IMR-90 (cell line): ENCODE results near the gene PAX1.

Source experiments
- BHLHE40 ChIP-seq: fragments of 150-350 bp; IDR thresholded peaks from 2 replicates; pipeline ENCODE4 v1.6.1; 2016; ENCODE audit warnings: mild to moderate bottlenecking, low read depth, low read length
- CHD1 ChIP-seq: IDR thresholded peaks from 2 replicates; pipeline ENCODE4 v1.6.1; 2012; ENCODE audit warnings: low read depth, low read length, improper control_type of control experiment
- CTCF ChIP-seq: conservative IDR thresholded peaks from 2 replicates; pipeline ENCODE4 v1.5.1; 2012; ENCODE audit warnings: mild to moderate bottlenecking, low read depth, low read length, improper control_type of control experiment
- FOS ChIP-seq: fragments of 150-350 bp; IDR thresholded peaks from 2 replicates; pipeline ENCODE4 v1.6.1; 2016; ENCODE audit warnings: low read depth, low read length
- MAFK ChIP-seq: IDR thresholded peaks from 2 replicates; pipeline ENCODE4 v1.6.1; 2012; ENCODE audit warnings: low read depth, low read length, improper control_type of control experiment
- MXI1 ChIP-seq: IDR thresholded peaks from 2 replicates; pipeline ENCODE4 v1.6.1; 2012; ENCODE audit warnings: low read depth, mild to moderate bottlenecking, low read length, moderate library complexity, borderline replicate concordance
- NFE2L2 ChIP-seq: fragments of 150-350 bp; IDR thresholded peaks from 2 replicates; pipeline ENCODE4 v1.6.1; 2016; ENCODE audit warnings: low read depth, mild to moderate bottlenecking, low read length
- POLR2A ChIP-seq: IDR thresholded peaks from 2 replicates; pipeline ENCODE4 v1.6.1; 2012; ENCODE audit warnings: mild to moderate bottlenecking, low read depth, low read length
- RAD21 ChIP-seq: IDR thresholded peaks from 2 replicates; pipeline ENCODE4 v1.6.1; 2012; ENCODE audit warnings: low read length, improper control_type of control experiment
- RCOR1 ChIP-seq: IDR thresholded peaks from 2 replicates; pipeline ENCODE4 v1.6.1; 2012; ENCODE audit warnings: mild to moderate bottlenecking, low read length, improper control_type of control experiment; ENCODE audit not compliant: insufficient replicate concordance
- RFX5 ChIP-seq: IDR thresholded peaks from 2 replicates; pipeline ENCODE4 v1.8.0; 2012; ENCODE audit warnings: low read depth, mild to moderate bottlenecking, low read length, moderate library complexity
- SMC3 ChIP-seq: fragments of 150-350 bp; IDR thresholded peaks from 2 replicates; pipeline ENCODE4 v1.6.1; 2016; ENCODE audit warnings: low read depth, mild to moderate bottlenecking, antibody characterized with exemption, low read length, moderate library complexity
- TF ChIP-seq, protein P1 (sequence below): fragments of 150-350 bp; IDR thresholded peaks from 2 replicates; pipeline ENCODE4 v1.6.1; 2017; ENCODE audit warnings: mild to moderate bottlenecking, antibody characterized with exemption, low read length, low read depth

- no peak for TF ChIP-seq RAD21
- TF ChIP-seq CTCF, result no peak
- no peak for TF ChIP-seq POLR2A
- TF ChIP-seq, protein P1, sequence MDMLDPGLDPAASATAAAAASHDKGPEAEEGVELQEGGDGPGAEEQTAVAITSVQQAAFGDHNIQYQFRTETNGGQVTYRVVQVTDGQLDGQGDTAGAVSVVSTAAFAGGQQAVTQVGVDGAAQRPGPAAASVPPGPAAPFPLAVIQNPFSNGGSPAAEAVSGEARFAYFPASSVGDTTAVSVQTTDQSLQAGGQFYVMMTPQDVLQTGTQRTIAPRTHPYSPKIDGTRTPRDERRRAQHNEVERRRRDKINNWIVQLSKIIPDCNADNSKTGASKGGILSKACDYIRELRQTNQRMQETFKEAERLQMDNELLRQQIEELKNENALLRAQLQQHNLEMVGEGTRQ, result no peak
- no peak for TF ChIP-seq BHLHE40
- TF ChIP-seq SMC3, result no peak
- no peak for TF ChIP-seq RCOR1
- TF ChIP-seq CHD1, result no peak
- no peak for TF ChIP-seq MXI1
- TF ChIP-seq FOS, result no peak
- no peak for TF ChIP-seq RFX5
- no peak for TF ChIP-seq NFE2L2
- no peak for TF ChIP-seq MAFK
These were observed 34.5 kb upstream of the PAX1 start for GRCh38 chr20:21670981-21671380.
